Small intestine (tissue), 7 donors: Measurements from ENCODE around the gene NGLY1. TPM values are rescaled to one million over a fixed set of nuclear protein-coding genes. Genes with fewer than 3 reads are reported as not detected.

ENCODE experiments used
- DNase-seq, 2 donors: peaks; one replicate each; pipeline versions ENCODE4 v3.0.0 to v3.0.0-alpha.2; 2013
- FAIRE-seq: peaks from 2 replicates; lab custom pipeline; 2012; peaks lifted over from hg19 to GRCh38; lab: Jason Lieb, UNC
- H3K27ac ChIP-seq, 3 donors: one replicate each; pipeline ENCODE4 v1.5.1; 2013; ENCODE audit warnings: low read length in 2 of 3, mild to moderate bottlenecking in 2 of 3, control low read depth in 1 of 3, inconsistent platforms in 1 of 3, low read depth in 1 of 3, moderate library complexity in 1 of 3
- H3K27me3 ChIP-seq, 3 donors: one replicate each; pipeline ENCODE4 v1.6.1; 2013; ENCODE audit warnings: low read length in 3 of 3, inconsistent platforms in 1 of 3; ENCODE audit not compliant: control insufficient read depth in 3 of 3, insufficient read depth in 3 of 3
- H3K36me3 ChIP-seq, 3 donors: one replicate each; pipeline ENCODE4 v1.6.1; 2013; ENCODE audit warnings: low read length in 3 of 3, inconsistent platforms in 1 of 3, low read depth in 1 of 3, mild to moderate bottlenecking in 1 of 3, moderate library complexity in 1 of 3; ENCODE audit not compliant: control insufficient read depth in 3 of 3, insufficient read depth in 2 of 3
- H3K4me1 ChIP-seq, 3 donors: one replicate each; pipeline ENCODE4 v1.6.1; 2013; ENCODE audit warnings: low read length in 2 of 3, inconsistent platforms in 1 of 3, low read depth in 1 of 3, mild to moderate bottlenecking in 1 of 3, moderate library complexity in 1 of 3; ENCODE audit not compliant: control insufficient read depth in 3 of 3, insufficient read depth in 2 of 3
- H3K4me3 ChIP-seq, 3 donors: one replicate each; pipeline ENCODE4 v1.5.1; 2013; ENCODE audit warnings: low read length in 3 of 3, control low read depth in 1 of 3, inconsistent platforms in 1 of 3, low read depth in 1 of 3, mild to moderate bottlenecking in 1 of 3, moderate library complexity in 1 of 3
- H3K9me3 ChIP-seq, 2 donors: one replicate each; pipeline ENCODE4 v1.6.1; 2013; ENCODE audit warnings: low read depth in 1 of 2, low read length in 1 of 2; ENCODE audit not compliant: control insufficient read depth in 2 of 2, insufficient read depth in 1 of 2
- WGBS, 3 donors: extraction: QIAGEN DNeasy Blood & Tissue Kit; methylation state at CpG; one replicate each; pipeline ENCODE4 v1.1.7; 2013; 5-methylcytosine and 5-hydroxymethylcytosine counted together
- polyA plus RNA-seq, 4 donors: library from polyadenylated mRNA; stranded (reverse) in 3 of 4; unstranded in 1 of 4; fragments of 200-250 nt in 3 of 4; fragments of 120-200 nt in 1 of 4; gene quantifications; one replicate each; pipeline versions ENCODE4 v1.2.1 to v1.2.3, GENCODE V29; 2013
- donor health status: healthy with polysubstance abuse.
- donor health status: control.
- donor health status: control.
- donor health status: Bipolar disorder and iron deficiency.
- donor health status: healthy.

Gene NGLY1
- polyA plus RNA-seq, 4 donors, result 22.0 to 40.5 (median 33.2) TPM

GRCh38 chr3:25713341-25713985, 69.8 kb downstream of the NGLY1 start:
- no peak overlapping the region for H3K4me3 ChIP-seq
- WGBS, 3 donors, result 87 to 92% (median 87%) methylated on average over 11 of the region's 11 CpGs
- DNase-seq (no peak), FAIRE-seq (no peak)
- no peaks in the 10 kb centered on the region for H3K9me3 ChIP-seq
- no peaks in the 10 kb centered on the region for H3K4me1 ChIP-seq
- no peaks in the 10 kb centered on the region for H3K36me3 ChIP-seq
- no peaks in the 10 kb centered on the region for H3K27me3 ChIP-seq
- H3K27ac ChIP-seq, result no peak overlapping the region

DNA sequence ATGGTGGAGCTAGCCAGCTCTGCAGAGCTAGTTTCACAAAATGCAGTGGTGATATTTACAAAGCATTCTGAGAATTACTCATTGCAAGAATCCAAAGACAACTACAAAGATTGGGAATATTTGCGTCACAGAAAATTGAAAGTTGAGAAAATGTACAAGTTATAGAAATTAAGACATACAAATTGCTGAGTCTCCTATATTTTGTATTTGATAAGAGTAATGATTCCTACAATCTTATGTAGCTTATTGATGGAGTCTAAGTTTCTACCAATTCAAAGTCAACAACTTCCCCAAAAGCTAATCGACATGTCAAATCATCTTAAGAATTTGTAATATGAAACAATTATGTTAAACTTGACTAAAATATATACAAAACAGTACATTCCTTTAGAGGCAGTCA, 72.2 kb downstream of the NGLY1 start:
- 91 to 96% (median 93%) methylated on average over 2 of the region's 2 CpGs for WGBS, 3 donors
- no peaks in the 10 kb centered on the region for H3K36me3 ChIP-seq

DNA sequence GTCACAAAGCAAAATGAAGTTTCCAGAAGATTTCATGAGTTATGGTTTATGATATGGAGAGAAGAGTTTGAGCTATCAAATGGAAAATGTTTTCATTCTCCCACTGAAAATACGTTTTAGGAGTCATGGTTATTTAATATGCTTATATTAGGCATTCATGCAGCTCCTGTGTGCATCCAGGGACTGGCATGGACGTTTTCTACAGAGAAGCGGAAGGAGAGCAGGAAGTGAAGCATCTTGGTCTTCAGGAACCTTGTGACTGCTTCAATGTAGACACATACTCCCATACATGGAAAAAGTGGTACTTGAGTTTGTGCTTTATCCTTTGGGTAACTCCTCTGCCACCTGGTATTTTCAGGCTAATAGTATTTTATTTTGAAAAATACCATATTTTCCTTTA, 75.2 kb downstream of the NGLY1 start:
- H3K4me1 ChIP-seq, result no peaks in the 10 kb centered on the region
- DNase-seq (no peak), FAIRE-seq (no peak)
- no peaks in the 10 kb centered on the region for H3K36me3 ChIP-seq
- H3K27me3 ChIP-seq, result peaks cover 0 to 2% (median 0%) of the 10 kb centered on the region in 3 donors
- no peak overlapping the region for H3K27ac ChIP-seq
- no peaks in the 10 kb centered on the region for H3K9me3 ChIP-seq
- no peak overlapping the region for H3K4me3 ChIP-seq
- WGBS, 3 donors, result 57 to 64% (median 58%) methylated on average over 3 of the region's 3 CpGs

More for the DNA sequence above, 72.2 kb downstream of the NGLY1 start:
- peaks cover 0 to 2% (median 0%) of the 10 kb centered on the region in 3 donors for H3K27me3 ChIP-seq
- no peaks in the 10 kb centered on the region for H3K9me3 ChIP-seq
- no peak for FAIRE-seq
- H3K4me1 ChIP-seq, result no peaks in the 10 kb centered on the region
- DNase-seq, result no peak
- H3K4me3 ChIP-seq, result no peak overlapping the region
- H3K27ac ChIP-seq, result no peak overlapping the region

GRCh38 chr3:25707268-25707926, 75.8 kb downstream of the NGLY1 start:
- Histone ChIP-seq H3K4me3 (no peak overlapping the region), H3K27me3 (peaks cover 0 to 2% (median 0%) of the 10 kb centered on the region in 3 donors), H3K36me3 (no peaks in the 10 kb centered on the region), H3K9me3 (no peaks in the 10 kb centered on the region), H3K27ac (no peak overlapping the region), H3K4me1 (no peaks in the 10 kb centered on the region)
- DNase-seq (no peak), FAIRE-seq (no peak)
- 72 to 86% (median 83%) methylated on average over 2 of the region's 2 CpGs for WGBS, 3 donors

DNA sequence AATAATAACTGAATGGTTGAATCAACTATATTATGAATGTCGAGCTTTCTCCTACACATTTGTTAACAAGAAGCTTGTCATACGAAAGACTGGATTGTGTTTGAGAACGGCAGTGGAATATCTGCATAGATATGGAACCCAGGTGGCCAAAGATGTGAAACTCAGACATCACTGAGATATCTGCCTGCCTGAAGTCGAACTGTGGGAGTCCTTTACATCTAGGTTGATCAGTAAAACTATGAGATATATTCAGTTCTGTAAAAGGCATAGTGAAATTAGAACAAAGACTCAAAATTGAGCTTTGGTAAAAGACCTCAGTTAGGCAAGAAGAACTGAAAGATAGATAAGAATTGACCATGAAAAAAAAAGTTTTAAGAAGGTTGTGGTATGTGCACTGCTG, 77.0 kb downstream of the NGLY1 start:
- Histone ChIP-seq H3K36me3 (no peaks in the 10 kb centered on the region), H3K4me1 (no peaks in the 10 kb centered on the region), H3K4me3 (no peak overlapping the region), H3K27ac (no peak overlapping the region), H3K27me3 (peaks cover 0 to 2% (median 0%) of the 10 kb centered on the region in 3 donors), H3K9me3 (no peaks in the 10 kb centered on the region)
- WGBS, 3 donors, result 77 to 82% (median 81%) methylated on average over 4 of the region's 4 CpGs
- DNase-seq (no peak), FAIRE-seq (no peak)

DNA sequence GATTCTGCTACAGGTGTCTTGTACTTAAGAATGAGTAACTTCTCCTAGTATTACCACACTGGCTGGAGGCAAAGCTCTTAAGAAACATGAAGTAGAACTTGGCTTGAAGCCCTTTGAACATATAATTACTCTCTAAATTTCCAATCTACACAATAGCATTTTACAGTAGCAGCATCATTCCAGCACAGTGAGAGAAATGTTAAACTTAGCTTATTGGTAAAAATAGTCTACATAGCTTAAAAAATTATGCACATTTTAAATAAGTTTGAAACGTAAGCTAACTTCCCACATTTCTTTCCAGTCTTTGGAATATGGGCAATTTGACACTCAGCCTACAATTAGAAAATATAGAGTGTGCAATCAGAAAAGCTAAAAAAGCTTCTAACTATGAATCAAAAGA, 85.7 kb downstream of the NGLY1 start:
- H3K9me3 ChIP-seq, result no peaks in the 10 kb centered on the region
- no peak overlapping the region for H3K4me3 ChIP-seq
- FAIRE-seq, result no peak
- no peaks in the 10 kb centered on the region for H3K27me3 ChIP-seq
- WGBS, 3 donors, result 63 to 74% (median 69%) methylated on average over 1 of the region's 1 CpG
- DNase-seq, result no peak
- H3K36me3 ChIP-seq, result no peaks in the 10 kb centered on the region
- H3K27ac ChIP-seq, result no peak overlapping the region
- H3K4me1 ChIP-seq, result no peaks in the 10 kb centered on the region

GRCh38 chr3:25695731-25696420, 87.4 kb downstream of the NGLY1 start:
- FAIRE-seq, result no peak
- no peak overlapping the region for H3K4me3 ChIP-seq
- 83 to 88% (median 85%) methylated on average over 4 of the region's 4 CpGs for WGBS, 3 donors

GRCh38 chr3:25693238-25693637, 90.0 kb downstream of the NGLY1 start:
- H3K36me3 ChIP-seq, result no peaks in the 10 kb centered on the region
- no peak overlapping the region for H3K4me3 ChIP-seq
- no peaks in the 10 kb centered on the region for H3K9me3 ChIP-seq
- no peaks in the 10 kb centered on the region for H3K4me1 ChIP-seq
- H3K27me3 ChIP-seq, result peaks cover 0 to 2% (median 0%) of the 10 kb centered on the region in 3 donors
- DNase-seq (no peak), FAIRE-seq (no peak)
- WGBS, 3 donors, result 63 to 83% (median 67%) methylated on average over 3 of the region's 3 CpGs
- no peak overlapping the region for H3K27ac ChIP-seq

More at GRCh38 chr3:25695731-25696420, 87.4 kb downstream of the NGLY1 start:
- no peak for DNase-seq
- Histone ChIP-seq H3K27ac (no peak overlapping the region), H3K4me1 (no peaks in the 10 kb centered on the region), H3K9me3 (no peaks in the 10 kb centered on the region), H3K36me3 (no peaks in the 10 kb centered on the region), H3K27me3 (peaks cover 0 to 2% (median 0%) of the 10 kb centered on the region in 3 donors)
